ENCODE measurements around the gene RAB31. TPM values are rescaled to one million over a fixed set of nuclear protein-coding genes. Genes with fewer than 3 reads are reported as not detected.

Gene RAB31
- polyA plus RNA-seq, 1 donor from 2014 or later = 16.3 TPM

- Histone ChIP-seq H4K20me1 (ENCODE audit: insufficient read depth) (no peaks in the 10 kb centered on the region), H3K9me2 (ENCODE audit: insufficient read depth, low read length) (no peaks in the 10 kb centered on the region), H3K27ac (ENCODE audit: low read length) (no peak overlapping the region), H2AFZ (ENCODE audit: low read depth, low read length) (no peak overlapping the region), H3K36me3 (ENCODE audit: insufficient read depth, low read length) (no peaks in the 10 kb centered on the region), H3K27me3 (ENCODE audit: insufficient read depth, low read depth, low read length) (no peaks in the 10 kb centered on the region), H3K79me2 (replicated peaks; ENCODE audit: insufficient read depth, low read length) (no peaks in the 10 kb centered on the region), H3K4me3 (ENCODE audit: low read length) (no peak overlapping the region), H3K9ac (ENCODE audit: low read length) (no peak overlapping the region), H3K9me3 (ENCODE audit: low read length) (no peaks in the 10 kb centered on the region), H3K4me2 (ENCODE audit: low read length) (no peak overlapping the region), H3F3A (ENCODE audit: insufficient read depth, low read length, poor library complexity, severe bottlenecking) (no peaks in the 10 kb centered on the region)
- TF ChIP-seq EP300 (conservative IDR thresholded peaks at IDR 0.05; ENCODE audit: poor library complexity, severe bottlenecking) (no peak), CTCF (IDR thresholded peaks at IDR 0.05; ENCODE audit: poor library complexity, severe bottlenecking) (no peak), POLR2AphosphoS5 (IDR thresholded peaks at IDR 0.05) (no peak), SMC3 (conservative IDR thresholded peaks at IDR 0.05; ENCODE audit: poor library complexity) (no peak), EZH2 (IDR thresholded peaks at IDR 0.05; ENCODE audit: borderline replicate concordance, insufficient read depth, low read length, poor library complexity, severe bottlenecking) (no peak), REST (IDR thresholded peaks at IDR 0.05; ENCODE audit: borderline replicate concordance) (no peak), MXI1 (conservative IDR thresholded peaks at IDR 0.05; ENCODE audit: poor library complexity, severe bottlenecking) (no peak), RAD21 (conservative IDR thresholded peaks at IDR 0.05) (no peak), TAF1 (IDR thresholded peaks at IDR 0.05; ENCODE audit: low read depth) (no peak)
These were observed 134.3 kb downstream of the RAB31 start for GRCh38 chr18:9842448-9842847.

- Histone ChIP-seq H3K79me2 (replicated peaks; ENCODE audit: insufficient read depth, low read length) (no peaks in the 10 kb centered on the region), H3K36me3 (ENCODE audit: insufficient read depth, low read length) (no peaks in the 10 kb centered on the region), H4K20me1 (ENCODE audit: insufficient read depth) (no peaks in the 10 kb centered on the region), H3K27ac (ENCODE audit: low read length) (no peak overlapping the region), H3K27me3 (ENCODE audit: insufficient read depth, low read depth, low read length) (no peaks in the 10 kb centered on the region), H3F3A (ENCODE audit: insufficient read depth, low read length, poor library complexity, severe bottlenecking) (no peaks in the 10 kb centered on the region), H3K9me3 (ENCODE audit: low read length) (no peaks in the 10 kb centered on the region), H2AFZ (ENCODE audit: low read depth, low read length) (no peak overlapping the region), H3K9me2 (ENCODE audit: insufficient read depth, low read length) (no peaks in the 10 kb centered on the region), H3K4me3 (ENCODE audit: low read length) (no peak overlapping the region), H3K9ac (ENCODE audit: low read length) (no peak overlapping the region), H3K4me2 (ENCODE audit: low read length) (no peak overlapping the region)
- TF ChIP-seq EP300 (conservative IDR thresholded peaks at IDR 0.05; ENCODE audit: poor library complexity, severe bottlenecking) (no peak), EZH2 (IDR thresholded peaks at IDR 0.05; ENCODE audit: borderline replicate concordance, insufficient read depth, low read length, poor library complexity, severe bottlenecking) (no peak), POLR2AphosphoS5 (IDR thresholded peaks at IDR 0.05) (no peak), TAF1 (IDR thresholded peaks at IDR 0.05; ENCODE audit: low read depth) (no peak), MXI1 (conservative IDR thresholded peaks at IDR 0.05; ENCODE audit: poor library complexity, severe bottlenecking) (no peak), CTCF (IDR thresholded peaks at IDR 0.05; ENCODE audit: poor library complexity, severe bottlenecking) (no peak), SMC3 (conservative IDR thresholded peaks at IDR 0.05; ENCODE audit: poor library complexity) (no peak), REST (IDR thresholded peaks at IDR 0.05; ENCODE audit: borderline replicate concordance) (no peak), RAD21 (conservative IDR thresholded peaks at IDR 0.05) (no peak)
These were observed 137.2 kb downstream of the RAB31 start for GRCh38 chr18:9845256-9845655.

Measured in neural cell (in vitro differentiated cells).